ENCODE results near the gene ELAVL4.

- TF ChIP-seq CTCF (IDR thresholded peaks at IDR 0.05; ENCODE audit: insufficient read depth, low read length, poor library complexity, severe bottlenecking) (no peak), EZH2phosphoT487 (conservative IDR thresholded peaks at IDR 0.05; ENCODE audit: low read length) (no peak)
Observed at GRCh38 chr1:50189369-50189768, 80.6 kb downstream of the ELAVL4 start.

Data from SU-DHL-6 (cell line).